ENCODE data around the gene HAGH.

- TF ChIP-seq CTCF (IDR thresholded peaks at IDR 0.05) (no peak), POLR2A (IDR thresholded peaks at IDR 0.05) (no peak)
These were observed 38.4 kb downstream of the HAGH start for GRCh38 chr16:1788095-1788707.

All from right lobe of liver (tissue), 4 donors.